GM21717 (cell line): ENCODE results near the gene LGALS3BP.

ENCODE experiments used
- ATAC-seq: cut with Tn5 transposase; IDR thresholded peaks from one replicate; pipeline ENCODE4 v1.9.1; 2021; ENCODE audit warnings: mild to moderate bottlenecking, moderate library complexity; ENCODE audit not compliant: unreplicated experiment

Gene LGALS3BP

GRCh38 chr17:78944956-78945355, 34.8 kb downstream of the LGALS3BP start:
- no peak for ATAC-seq

- ATAC-seq, result no peak
These were observed 35.7 kb downstream of the LGALS3BP start for GRCh38 chr17:78944026-78944425.

GRCh38 chr17:78940708-78941107, 39.0 kb downstream of the LGALS3BP start:
- no peak for ATAC-seq

- no peak for ATAC-seq
These were observed 39.5 kb downstream of the LGALS3BP start for GRCh38 chr17:78940258-78940657.

- no peak for ATAC-seq
These were observed 40.1 kb downstream of the LGALS3BP start for GRCh38 chr17:78939615-78940014.

- no peak for ATAC-seq
These were observed 42.2 kb downstream of the LGALS3BP start for GRCh38 chr17:78937561-78937960.

- no peak for ATAC-seq
These were observed 44.1 kb downstream of the LGALS3BP start for GRCh38 chr17:78935419-78936323.

GRCh38 chr17:78934681-78935418, 44.9 kb downstream of the LGALS3BP start:
- no peak for ATAC-seq

- ATAC-seq, result no peak
These were observed 45.7 kb downstream of the LGALS3BP start for GRCh38 chr17:78933959-78934568.

GRCh38 chr17:78933025-78933958, 46.4 kb downstream of the LGALS3BP start:
- no peak for ATAC-seq

- no peak for ATAC-seq
These were observed 49.6 kb downstream of the LGALS3BP start for GRCh38 chr17:78929908-78930775.

GRCh38 chr17:78925662-78926555, 53.8 kb downstream of the LGALS3BP start:
- no peak for ATAC-seq

GRCh38 chr17:78925234-78925633, 54.5 kb downstream of the LGALS3BP start, which contains the start of gene TIMP2:
TSS of gene TIMP2 (minus strand) at chr17:78925387. CDS start at chr17:78925088, 299 bp downstream.
- ATAC-seq, result no peak

GRCh38 chr17:78924481-78925151, 55.1 kb downstream of the LGALS3BP start:
- no peak for ATAC-seq

- no peak for ATAC-seq
These were observed 55.9 kb downstream of the LGALS3BP start for GRCh38 chr17:78923660-78924453.

GRCh38 chr17:78922816-78923498, 56.8 kb downstream of the LGALS3BP start:
- ATAC-seq, result no peak
